GM23338 (cell line): ENCODE results near the gene FAAP100. TPM values are rescaled to one million over a fixed set of nuclear protein-coding genes. Genes with fewer than 3 reads are reported as not detected.

ENCODE experiments used
- ATAC-seq: fragments of 200-7000 bp; cut with Tn5 transposase; 3 replicates; pipeline ENCODE4 v1.9.1; 2020
- DNase-seq: peaks from one replicate; pipeline ENCODE4 v3.0.0-alpha.2; 2015; ENCODE audit warnings: low spot score
- H2AFZ ChIP-seq: fragments of 200-600 bp; sonication (generic); 2 replicates; pipeline ENCODE4 v1.8.0; 2016; ENCODE audit warnings: antibody characterized with exemption, mild to moderate bottlenecking, moderate library complexity
- H3F3A ChIP-seq: fragments of 200-600 bp; sonication (generic); replicated peaks from 2 replicates; pipeline ENCODE4 v1.8.0; 2017; ENCODE audit warnings: antibody characterized with exemption, mixed run types, low read depth
- H3K27ac ChIP-seq: fragments of 200-600 bp; sonication (generic); 2 replicates; pipeline ENCODE4 v1.6.1; 2016; ENCODE audit warnings: low read depth
- H3K27me3 ChIP-seq: fragments of 200-600 bp; sonication (generic); 2 replicates; pipeline ENCODE4 v1.8.0; 2016; ENCODE audit warnings: mild to moderate bottlenecking, mixed run types, moderate library complexity; ENCODE audit not compliant: insufficient read depth
- H3K36me3 ChIP-seq: fragments of 200-600 bp; sonication (generic); 2 replicates; pipeline ENCODE4 v1.8.0; 2016; ENCODE audit warnings: mild to moderate bottlenecking; ENCODE audit not compliant: insufficient read depth
- H3K4me1 ChIP-seq: fragments of 200-600 bp; sonication (generic); 2 replicates; pipeline ENCODE4 v1.8.0; 2016; ENCODE audit warnings: mild to moderate bottlenecking, moderate library complexity; ENCODE audit not compliant: insufficient read depth
- H3K4me2 ChIP-seq: fragments of 200-600 bp; sonication (generic); 2 replicates; pipeline ENCODE4 v1.7.1; 2017; ENCODE audit warnings: mixed run types
- H3K4me3 ChIP-seq: fragments of 200-600 bp; sonication (generic); 2 replicates; pipeline ENCODE4 v1.6.1; 2016; ENCODE audit warnings: mixed run types
- H3K79me2 ChIP-seq: fragments of 200-600 bp; sonication (generic); replicated peaks from 2 replicates; pipeline ENCODE4 v1.8.0; 2017; ENCODE audit warnings: mild to moderate bottlenecking; ENCODE audit not compliant: insufficient read depth
- H3K9me2 ChIP-seq: fragments of 200-600 bp; sonication (generic); 2 replicates; pipeline ENCODE4 v1.8.0; 2017; ENCODE audit not compliant: insufficient read depth
- H4K20me1 ChIP-seq: fragments of 200-600 bp; sonication (generic); replicated peaks from 2 replicates; pipeline ENCODE4 v1.8.0; 2017; ENCODE audit warnings: mild to moderate bottlenecking; ENCODE audit not compliant: insufficient read depth
- H3K27ac Mint-ChIP-seq: 2 replicates; pipeline ENCODE4 v1.8.0; 2020; ENCODE audit warnings: inconsistent platforms, mild to moderate bottlenecking, moderate library complexity, mixed read lengths
- H3K27me3 Mint-ChIP-seq: 3 replicates; pipeline ENCODE4 v1.8.0; 2022; ENCODE audit warnings: low read depth, mild to moderate bottlenecking, moderate library complexity, mixed read lengths, inconsistent platforms; ENCODE audit not compliant: insufficient read depth, poor library complexity
- H3K36me3 Mint-ChIP-seq: 3 replicates; pipeline ENCODE4 v1.8.0; 2021; ENCODE audit warnings: low read depth, mild to moderate bottlenecking, inconsistent platforms, moderate library complexity, mixed read lengths
- H3K4me1 Mint-ChIP-seq: 3 replicates; pipeline ENCODE4 v1.8.0; 2020; ENCODE audit warnings: mild to moderate bottlenecking, inconsistent platforms, mixed read lengths
- H3K4me3 Mint-ChIP-seq: 3 replicates; pipeline ENCODE4 v1.8.0; 2021; ENCODE audit warnings: moderate library complexity, mild to moderate bottlenecking, inconsistent platforms, mixed read lengths
- H3K9me3 Mint-ChIP-seq: 3 replicates; pipeline ENCODE4 v1.8.0; 2020; ENCODE audit warnings: moderate library complexity, mild to moderate bottlenecking, inconsistent platforms, mixed read lengths
- CREB1 ChIP-seq: fragments of 250-450 bp; sonication (Bioruptor Pico); IDR thresholded peaks from 2 replicates; pipeline ENCODE4 v1.5.0; 2020; ENCODE audit warnings: low read depth, mild to moderate bottlenecking, moderate library complexity
- ETS1 ChIP-seq: IDR thresholded peaks from 2 replicates; pipeline ENCODE4 v1.6.1; 2016; ENCODE audit warnings: antibody characterized with exemption
- EZH2phosphoT487 ChIP-seq: fragments of 200-600 bp; sonication (generic); IDR thresholded peaks from one replicate; pipeline ENCODE4 v1.8.1; 2018; ENCODE audit warnings: antibody characterized with exemption; ENCODE audit not compliant: unreplicated experiment
- JUNB ChIP-seq: IDR thresholded peaks from one replicate; pipeline ENCODE4 v1.6.1; 2016; ENCODE audit warnings: antibody characterized with exemption; ENCODE audit not compliant: unreplicated experiment
- POLR2AphosphoS5 ChIP-seq: IDR thresholded peaks from 2 replicates; pipeline ENCODE4 v1.6.1; 2016; ENCODE audit warnings: antibody characterized with exemption, low read depth
- REST ChIP-seq: IDR thresholded peaks from one replicate; pipeline ENCODE4 v1.6.1; 2018; ENCODE audit warnings: antibody characterized with exemption; ENCODE audit not compliant: unreplicated experiment
- STAT1 ChIP-seq: IDR thresholded peaks from one replicate; pipeline ENCODE4 v1.6.1; 2016; ENCODE audit warnings: antibody characterized with exemption; ENCODE audit not compliant: unreplicated experiment
- ZNF331 ChIP-seq: fragments of 250-450 bp; sonication (Bioruptor Pico); IDR thresholded peaks from 2 replicates; pipeline ENCODE4 v1.5.0; 2020; ENCODE audit warnings: low read depth, mild to moderate bottlenecking, moderate library complexity
- polyA plus RNA-seq: library from polyadenylated mRNA; unstranded; fragments of >200 nt; fragmentation: Nextera tagmentation; extraction: Ambion mirVana; gene quantifications from 2 replicates; pipeline ENCODE4 v1.2.1, GENCODE V29; 2016
- total RNA-seq: library from RNA; depleted of rRNA; stranded (reverse); fragments of >200 nt; shearing (Covaris generic); gene quantifications from 2 replicates; pipeline ENCODE4 v1.2.3, GENCODE V29; 2014

Gene FAAP100
- total and polyA plus RNA-seq, 2 experiments from 2014 or later = 16.0 to 50.5 TPM

DNA sequence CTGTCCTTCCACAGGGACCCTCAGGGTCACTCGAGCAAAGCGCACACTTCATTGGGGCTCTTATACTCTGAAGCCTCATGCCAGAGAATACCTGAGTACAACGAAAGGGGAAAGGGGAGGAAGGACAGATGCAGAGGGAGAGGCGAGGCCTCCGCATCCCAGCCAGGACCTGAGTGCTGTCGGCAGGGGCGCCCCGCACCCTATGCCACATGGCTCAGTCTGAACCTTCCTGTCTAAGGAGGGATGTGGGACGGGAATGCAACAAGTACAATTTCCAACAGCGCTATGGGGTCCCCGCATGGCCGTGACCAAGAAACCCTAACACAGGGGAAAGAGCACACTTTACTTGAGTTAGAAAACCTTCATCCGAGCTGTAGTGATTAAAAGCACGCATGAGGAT lies 39.8 kb upstream of the FAAP100 start (continued):
- TF ChIP-seq REST (no peak), CREB1 (CRISPR knock-in tag) (no peak), POLR2AphosphoS5 (no peak), JUNB (no peak), STAT1 (no peak), EZH2phosphoT487 (no peak), ETS1 (no peak), ZNF331 (CRISPR knock-in tag) (no peak)

- Mint-ChIP-seq H3K9me3 (no peaks in the 10 kb centered on the region), H3K36me3 (peaks cover 79% of the 10 kb centered on the region), H3K4me3 (no peak overlapping the region), H3K4me1 (no peaks in the 10 kb centered on the region), H3K27ac (no peak overlapping the region), H3K27me3 (peaks cover 9% of the 10 kb centered on the region)
- TF ChIP-seq STAT1 (no peak), CREB1 (CRISPR knock-in tag) (no peak), REST (no peak)
- Histone ChIP-seq H3K36me3 (peaks cover 30% of the 10 kb centered on the region), H4K20me1 (peaks cover 4% of the 10 kb centered on the region; the same call in 1 of the 2 replicates), H3F3A (peaks cover 9% of the 10 kb centered on the region; the same call in 1 of the 2 replicates), H3K27ac (no peak overlapping the region), H3K4me1 (no peaks in the 10 kb centered on the region), H3K27me3 (no peaks in the 10 kb centered on the region), H2AFZ (no peak overlapping the region), H3K9me2 (no peaks in the 10 kb centered on the region), H3K4me2 (no peak overlapping the region), H3K4me3 (no peak overlapping the region), H3K79me2 (no peaks in the 10 kb centered on the region)
- no peak for ATAC-seq
- DNase-seq = no peak
These were observed 38.0 kb upstream of the FAAP100 start for GRCh38 chr17:81590121-81590520.
